ENCODE results near the gene ODAM. TPM values are rescaled to one million over a fixed set of nuclear protein-coding genes. Genes with fewer than 3 reads are reported as not detected.

Gene ODAM
- total RNA-seq, 1 experiment from 2014 or later, result not detected

- intact Hi-C loops (cut with micrococcal nuclease; ENCODE audit: unreplicated experiment) (no loop called here), in situ Hi-C loops (cut with HindIII; ENCODE audit: low pct_unique_long_range_greater_than_20kb, low sequenced_read_pairs) (no loop called here)
- Histone ChIP-seq H3K4me1 (ENCODE audit: control insufficient read depth, insufficient read depth, low read length) (no peaks in the 10 kb centered on the region), H3K27ac (ENCODE audit: low read length) (no peak overlapping the region), H3K27me3 (ENCODE audit: control insufficient read depth, insufficient read depth, low read length) (no peaks in the 10 kb centered on the region), H3K9me3 (ENCODE audit: control insufficient read depth, insufficient read depth, low read depth, low read length) (no peaks in the 10 kb centered on the region), H3K4me3 (ENCODE audit: low read depth in 2 of 2, low read length in 2 of 2) (no peak overlapping the region), H3K36me3 (ENCODE audit: control insufficient read depth, insufficient read depth, low read length) (no peaks in the 10 kb centered on the region)
- POLR2A ChIA-PET, result no interaction called here
- TF ChIP-seq POLR2AphosphoS5 (IDR thresholded peaks at IDR 0.05; ENCODE audit: low read depth, low read length) (no peak), TCF7L2 (IDR thresholded peaks at IDR 0.05; ENCODE audit: low read depth, low read length) (no peak), REST (IDR thresholded peaks at IDR 0.05; ENCODE audit: insufficient read depth in 1 of 2, low read depth in 2 of 2, low read length in 1 of 2) (no peak), SIN3A (IDR thresholded peaks at IDR 0.05; ENCODE audit: borderline replicate concordance, insufficient read depth, low read depth, low read length) (no peak), CTCF (IDR thresholded peaks at IDR 0.05) (no peak)
- CTCF ChIA-PET, result no interaction called here
- no TSS peak for BruUV-seq (replicated peaks)
- DNase-seq (ENCODE audit: low read depth, low spot score) (no peak), ATAC-seq (no peak)
Observed at GRCh38 chr4:70178075-70178660, 17.4 kb upstream of the ODAM start.

GRCh38 chr4:70179811-70180210, 15.7 kb upstream of the ODAM start:
- Histone ChIP-seq H3K4me3 (ENCODE audit: low read depth in 2 of 2, low read length in 2 of 2) (no peak overlapping the region), H3K9me3 (ENCODE audit: control insufficient read depth, insufficient read depth, low read depth, low read length) (no peaks in the 10 kb centered on the region), H3K27me3 (ENCODE audit: control insufficient read depth, insufficient read depth, low read length) (no peaks in the 10 kb centered on the region), H3K4me1 (ENCODE audit: control insufficient read depth, insufficient read depth, low read length) (no peaks in the 10 kb centered on the region), H3K36me3 (ENCODE audit: control insufficient read depth, insufficient read depth, low read length) (no peaks in the 10 kb centered on the region), H3K27ac (ENCODE audit: low read length) (no peak overlapping the region)
- BruUV-seq (replicated peaks), result no TSS peak
- POLR2A ChIA-PET, result no interaction called here
- in situ Hi-C loops (cut with HindIII; ENCODE audit: low pct_unique_long_range_greater_than_20kb, low sequenced_read_pairs), result no loop called here
- DNase-seq (ENCODE audit: low read depth, low spot score) (no peak), ATAC-seq (no peak)
- intact Hi-C loops (cut with micrococcal nuclease; ENCODE audit: unreplicated experiment), result loop anchor here (5.0 to 10.0 kb wide), 3 partner anchors 283 to 485 kb away; no protein-coding TSS in a partner anchor
- TF ChIP-seq SIN3A (IDR thresholded peaks at IDR 0.05; ENCODE audit: borderline replicate concordance, insufficient read depth, low read depth, low read length) (no peak), CTCF (IDR thresholded peaks at IDR 0.05) (no peak)
- CTCF ChIA-PET, result no interaction called here

All from Panc1 (cell line).